ENCODE data around the gene SAG.
"Not testable (repeated sequence)": the region's sequence is repeated elsewhere in the genome, so short reads cannot be mapped to it uniquely, and the experiment has no call there.

SAG gene

GRCh38 chr2:233334915-233335314 lies 27.3 kb downstream of the SAG start:
- H4K5ac ChIP-seq (ENCODE audit: low read length): no peak overlapping the region
- H3K4me2 ChIP-seq (ENCODE audit: low read length): no peak overlapping the region
- no peak overlapping the region for H3K23ac ChIP-seq (ENCODE audit: low read length)
- H3K27ac ChIP-seq (ENCODE audit: low read depth, low read length): no peak overlapping the region
- H2BK120ac ChIP-seq (ENCODE audit: low read depth, low read length): no peak overlapping the region
- H2BK15ac ChIP-seq (replicated peaks; ENCODE audit: low read depth): no peak overlapping the region
- no peak overlapping the region for H2AK5ac ChIP-seq (ENCODE audit: low read length)
- H3K27me3 ChIP-seq (ENCODE audit: insufficient read depth, low read length, poor library complexity): no peaks in the 10 kb centered on the region
- no peak overlapping the region for H3K4me3 ChIP-seq (ENCODE audit: low read length)
- H3K9ac ChIP-seq (ENCODE audit: low read length): no peak overlapping the region
- H2BK5ac ChIP-seq (ENCODE audit: low read length): no peak overlapping the region
- no peaks in the 10 kb centered on the region for H3K79me2 ChIP-seq (ENCODE audit: control insufficient read depth, insufficient read depth, low read length)
- no peak for DNase-seq
- H3K56ac ChIP-seq (ENCODE audit: low read length): no peak overlapping the region
- H3K36me3 ChIP-seq (ENCODE audit: control insufficient read depth, insufficient read depth, low read length): no peaks in the 10 kb centered on the region
- no CpG with 5 or more reads among the region's 11 CpGs for WGBS (ENCODE audit: extremely low coverage, insufficient coverage, low lambda C conversion rate)
- no peak overlapping the region for H4K8ac ChIP-seq (ENCODE audit: low read depth, low read length)
- H3K4ac ChIP-seq (ENCODE audit: low read depth, low read length): no peak overlapping the region
- no peaks in the 10 kb centered on the region for H3K79me1 ChIP-seq (ENCODE audit: low read length)
- no peaks in the 10 kb centered on the region for H3K4me1 ChIP-seq (ENCODE audit: control insufficient read depth, low read depth, low read length)
- H3K18ac ChIP-seq (ENCODE audit: low read length): no peak overlapping the region

GRCh38 chr2:233336091-233336490 lies 28.5 kb downstream of the SAG start:
- not testable (repeated sequence) for H3K79me2 ChIP-seq (ENCODE audit: control insufficient read depth, insufficient read depth, low read length); DNase-seq; H2BK5ac ChIP-seq (ENCODE audit: low read length); H3K27ac ChIP-seq (ENCODE audit: low read depth, low read length); H2AK5ac ChIP-seq (ENCODE audit: low read length); H4K5ac ChIP-seq (ENCODE audit: low read length); H3K27me3 ChIP-seq (ENCODE audit: insufficient read depth, low read length, poor library complexity); H3K56ac ChIP-seq (ENCODE audit: low read length); H3K36me3 ChIP-seq (ENCODE audit: control insufficient read depth, insufficient read depth, low read length); H3K79me1 ChIP-seq (ENCODE audit: low read length); H3K4ac ChIP-seq (ENCODE audit: low read depth, low read length); H2BK120ac ChIP-seq (ENCODE audit: low read depth, low read length); H3K9ac ChIP-seq (ENCODE audit: low read length); H3K4me3 ChIP-seq (ENCODE audit: low read length); H3K4me2 ChIP-seq (ENCODE audit: low read length); H2BK15ac ChIP-seq (replicated peaks; ENCODE audit: low read depth); H3K18ac ChIP-seq (ENCODE audit: low read length); H3K4me1 ChIP-seq (ENCODE audit: control insufficient read depth, low read depth, low read length); H4K8ac ChIP-seq (ENCODE audit: low read depth, low read length); H3K23ac ChIP-seq (ENCODE audit: low read length)
- WGBS (ENCODE audit: extremely low coverage, insufficient coverage, low lambda C conversion rate): no CpG with 5 or more reads among the region's 13 CpGs

- whole genome bisulfite sequencing (ENCODE audit: extremely low coverage, insufficient coverage, low lambda C conversion rate): no CpG with 5 or more reads among the region's 5 CpGs
- no peak for DNase-seq
- Histone ChIP-seq H3K56ac (ENCODE audit: low read length) (no peak overlapping the region), H3K79me2 (ENCODE audit: control insufficient read depth, insufficient read depth, low read length) (no peaks in the 10 kb centered on the region), H3K4me2 (ENCODE audit: low read length) (no peak overlapping the region), H3K23ac (ENCODE audit: low read length) (no peak overlapping the region), H2BK120ac (ENCODE audit: low read depth, low read length) (no peak overlapping the region), H3K79me1 (ENCODE audit: low read length) (no peaks in the 10 kb centered on the region), H2AK5ac (ENCODE audit: low read length) (no peak overlapping the region), H3K27ac (ENCODE audit: low read depth, low read length) (no peak overlapping the region), H3K27me3 (ENCODE audit: insufficient read depth, low read length, poor library complexity) (no peaks in the 10 kb centered on the region), H4K8ac (ENCODE audit: low read depth, low read length) (no peak overlapping the region), H3K36me3 (ENCODE audit: control insufficient read depth, insufficient read depth, low read length) (no peaks in the 10 kb centered on the region), H2BK5ac (ENCODE audit: low read length) (no peak overlapping the region), H3K4me1 (ENCODE audit: control insufficient read depth, low read depth, low read length) (no peaks in the 10 kb centered on the region), H2BK15ac (replicated peaks; ENCODE audit: low read depth) (no peak overlapping the region), H4K5ac (ENCODE audit: low read length) (no peak overlapping the region), H3K4me3 (ENCODE audit: low read length) (no peak overlapping the region), H3K9ac (ENCODE audit: low read length) (no peak overlapping the region), H3K4ac (ENCODE audit: low read depth, low read length) (no peak overlapping the region), H3K18ac (ENCODE audit: low read length) (no peak overlapping the region)
Measured at GRCh38 chr2:233336541-233336940, 28.9 kb downstream of the SAG start.

- no peak overlapping the region for H3K9ac ChIP-seq (ENCODE audit: low read length)
- no peak overlapping the region for H4K8ac ChIP-seq (ENCODE audit: low read depth, low read length)
- no peak overlapping the region for H4K5ac ChIP-seq (ENCODE audit: low read length)
- H3K56ac ChIP-seq (ENCODE audit: low read length): no peak overlapping the region
- H3K27me3 ChIP-seq (ENCODE audit: insufficient read depth, low read length, poor library complexity): no peaks in the 10 kb centered on the region
- no CpG with 5 or more reads among the region's 5 CpGs for WGBS (ENCODE audit: extremely low coverage, insufficient coverage, low lambda C conversion rate)
- no peak overlapping the region for H3K4ac ChIP-seq (ENCODE audit: low read depth, low read length)
- no peaks in the 10 kb centered on the region for H3K79me2 ChIP-seq (ENCODE audit: control insufficient read depth, insufficient read depth, low read length)
- no peak overlapping the region for H2BK5ac ChIP-seq (ENCODE audit: low read length)
- no peak overlapping the region for H3K4me3 ChIP-seq (ENCODE audit: low read length)
- H2AK5ac ChIP-seq (ENCODE audit: low read length): no peak overlapping the region
- H3K4me1 ChIP-seq (ENCODE audit: control insufficient read depth, low read depth, low read length): no peaks in the 10 kb centered on the region
- H3K18ac ChIP-seq (ENCODE audit: low read length): no peak overlapping the region
- no peak overlapping the region for H3K23ac ChIP-seq (ENCODE audit: low read length)
- H3K36me3 ChIP-seq (ENCODE audit: control insufficient read depth, insufficient read depth, low read length): no peaks in the 10 kb centered on the region
- no peak overlapping the region for H2BK15ac ChIP-seq (replicated peaks; ENCODE audit: low read depth)
- H3K4me2 ChIP-seq (ENCODE audit: low read length): no peak overlapping the region
- no peaks in the 10 kb centered on the region for H3K79me1 ChIP-seq (ENCODE audit: low read length)
- DNase-seq: peak; percentile 45
- H2BK120ac ChIP-seq (ENCODE audit: low read depth, low read length): no peak overlapping the region
- no peak overlapping the region for H3K27ac ChIP-seq (ENCODE audit: low read depth, low read length)
Measured at GRCh38 chr2:233338046-233338445, 30.4 kb downstream of the SAG start.

GRCh38 chr2:233338812-233339368 lies 31.3 kb downstream of the SAG start:
- no peaks in the 10 kb centered on the region for H3K79me2 ChIP-seq (ENCODE audit: control insufficient read depth, insufficient read depth, low read length)
- H3K18ac ChIP-seq (ENCODE audit: low read length): no peak overlapping the region
- no peak overlapping the region for H2AK5ac ChIP-seq (ENCODE audit: low read length)
- H3K4me1 ChIP-seq (ENCODE audit: control insufficient read depth, low read depth, low read length): no peaks in the 10 kb centered on the region
- H4K5ac ChIP-seq (ENCODE audit: low read length): no peak overlapping the region
- H3K23ac ChIP-seq (ENCODE audit: low read length): no peak overlapping the region
- H2BK15ac ChIP-seq (replicated peaks; ENCODE audit: low read depth): no peak overlapping the region
- H4K8ac ChIP-seq (ENCODE audit: low read depth, low read length): no peak overlapping the region
- WGBS (ENCODE audit: extremely low coverage, insufficient coverage, low lambda C conversion rate): no CpG with 5 or more reads among the region's 3 CpGs
- no peak for DNase-seq
- no peak overlapping the region for H3K9ac ChIP-seq (ENCODE audit: low read length)
- no peak overlapping the region for H3K4ac ChIP-seq (ENCODE audit: low read depth, low read length)
- H2BK5ac ChIP-seq (ENCODE audit: low read length): no peak overlapping the region
- no peak overlapping the region for H3K4me2 ChIP-seq (ENCODE audit: low read length)
- no peaks in the 10 kb centered on the region for H3K27me3 ChIP-seq (ENCODE audit: insufficient read depth, low read length, poor library complexity)
- H3K56ac ChIP-seq (ENCODE audit: low read length): no peak overlapping the region
- no peaks in the 10 kb centered on the region for H3K36me3 ChIP-seq (ENCODE audit: control insufficient read depth, insufficient read depth, low read length)
- no peak overlapping the region for H2BK120ac ChIP-seq (ENCODE audit: low read depth, low read length)
- H3K4me3 ChIP-seq (ENCODE audit: low read length): no peak overlapping the region
- no peaks in the 10 kb centered on the region for H3K79me1 ChIP-seq (ENCODE audit: low read length)
- H3K27ac ChIP-seq (ENCODE audit: low read depth, low read length): no peak overlapping the region

- Histone ChIP-seq H2BK15ac (replicated peaks; ENCODE audit: low read depth) (no peak overlapping the region), H2BK5ac (ENCODE audit: low read length) (no peak overlapping the region), H3K56ac (ENCODE audit: low read length) (no peak overlapping the region), H3K9ac (ENCODE audit: low read length) (no peak overlapping the region), H3K79me1 (ENCODE audit: low read length) (no peaks in the 10 kb centered on the region), H4K5ac (ENCODE audit: low read length) (no peak overlapping the region), H2BK120ac (ENCODE audit: low read depth, low read length) (no peak overlapping the region), H3K4me2 (ENCODE audit: low read length) (no peak overlapping the region), H3K18ac (ENCODE audit: low read length) (no peak overlapping the region), H3K36me3 (ENCODE audit: control insufficient read depth, insufficient read depth, low read length) (no peaks in the 10 kb centered on the region), H3K4me3 (ENCODE audit: low read length) (no peak overlapping the region), H3K27ac (ENCODE audit: low read depth, low read length) (no peak overlapping the region), H2AK5ac (ENCODE audit: low read length) (no peak overlapping the region), H3K23ac (ENCODE audit: low read length) (no peak overlapping the region), H4K8ac (ENCODE audit: low read depth, low read length) (no peak overlapping the region), H3K79me2 (ENCODE audit: control insufficient read depth, insufficient read depth, low read length) (no peaks in the 10 kb centered on the region), H3K4ac (ENCODE audit: low read depth, low read length) (no peak overlapping the region), H3K27me3 (ENCODE audit: insufficient read depth, low read length, poor library complexity) (no peaks in the 10 kb centered on the region), H3K4me1 (ENCODE audit: control insufficient read depth, low read depth, low read length) (no peaks in the 10 kb centered on the region)
- no CpG with 5 or more reads among the region's 3 CpGs for WGBS (ENCODE audit: extremely low coverage, insufficient coverage, low lambda C conversion rate)
- DNase-seq: no peak
Measured at GRCh38 chr2:233339427-233339826, 31.8 kb downstream of the SAG start.
